Panc1 (cell line): ENCODE measurements around the gene RFTN1. TPM values are rescaled to one million over a fixed set of nuclear protein-coding genes. Genes with fewer than 3 reads are reported as not detected.

Experiments
- ATAC-seq: fragments of 200-7000 bp; cut with Tn5 transposase; 2 replicates; pipeline ENCODE4 v1.9.1; 2020; ENCODE audit warnings: mild to moderate bottlenecking, moderate library complexity
- BruUV-seq: library from RNA; stranded (reverse); fragments of 400-500 nt; replicated peaks from 2 replicates; lab custom pipeline; 2021; lab: Mats Ljungman, UMichigan
- CTCF ChIA-PET: fragments of 300-600 bp; sonication (Branson Sonifier 250); formaldehyde crosslinking; loops from one replicate; lab custom pipeline; 2022; ENCODE audit warnings: antibody characterized with exemption; lab: Charles Lee
- POLR2A ChIA-PET: fragments of 300-600 bp; sonication (Branson Sonifier 250); formaldehyde crosslinking; loops from one replicate; lab custom pipeline; 2022; ENCODE audit warnings: antibody characterized with exemption; lab: Charles Lee
- DNase-seq: peaks from one replicate; pipeline ENCODE4 v3.0.0-alpha.2; 2010; ENCODE audit warnings: low read depth, low spot score
- H3K27ac ChIP-seq: 2 replicates; pipeline ENCODE4 v1.5.1; 2011; ENCODE audit warnings: mild to moderate bottlenecking, low read length, inconsistent platforms
- H3K27me3 ChIP-seq: fragments of 200-500 bp; sonication (Bioruptor generic); 2 replicates; pipeline ENCODE4 v1.6.0; 2014; ENCODE audit warnings: low read length, inconsistent platforms; ENCODE audit not compliant: control insufficient read depth, insufficient read depth
- H3K36me3 ChIP-seq: fragments of 200-500 bp; sonication (Bioruptor generic); 2 replicates; pipeline ENCODE4 v1.5.1; 2014; ENCODE audit warnings: inconsistent platforms, mild to moderate bottlenecking, low read length, moderate library complexity; ENCODE audit not compliant: control insufficient read depth, insufficient read depth
- H3K4me1 ChIP-seq: 2 replicates; pipeline ENCODE4 v1.5.1; 2011; ENCODE audit warnings: inconsistent platforms, mild to moderate bottlenecking, low read length, moderate library complexity; ENCODE audit not compliant: control insufficient read depth, insufficient read depth
- H3K4me3 ChIP-seq, 2 experiments: 2 replicates each; pipeline ENCODE4 v1.5.1; 2011 to 2012; ENCODE audit warnings: low read depth in 2 of 2, low read length in 2 of 2, mild to moderate bottlenecking in 2 of 2, inconsistent platforms in 1 of 2, moderate library complexity in 1 of 2
- H3K9me3 ChIP-seq: fragments of 200-500 bp; sonication (Bioruptor generic); 2 replicates; pipeline ENCODE4 v1.5.1; 2014; ENCODE audit warnings: low read depth, mild to moderate bottlenecking, inconsistent platforms, low read length, moderate library complexity; ENCODE audit not compliant: control insufficient read depth, insufficient read depth
- CTCF ChIP-seq: fragments of 450-650 bp; IDR thresholded peaks from 2 replicates; pipeline ENCODE4 v1.5.1; 2017; ENCODE audit warnings: mild to moderate bottlenecking
- POLR2AphosphoS5 ChIP-seq: IDR thresholded peaks from 2 replicates; pipeline ENCODE4 v1.6.1; 2012; ENCODE audit warnings: mild to moderate bottlenecking, low read depth, low read length, moderate library complexity
- REST ChIP-seq, 2 experiments: IDR thresholded peaks; 2 replicates each; pipeline ENCODE4 v1.6.1; 2011 to 2012; ENCODE audit warnings: low read depth in 2 of 2, control low read depth in 1 of 2, low read length in 1 of 2, mild to moderate bottlenecking in 1 of 2, moderate library complexity in 1 of 2; ENCODE audit not compliant: insufficient read depth in 1 of 2
- SIN3A ChIP-seq: IDR thresholded peaks from 2 replicates; pipeline ENCODE4 v1.6.1; 2012; ENCODE audit warnings: low read depth, mild to moderate bottlenecking, low read length, moderate library complexity, borderline replicate concordance; ENCODE audit not compliant: insufficient read depth
- TCF7L2 ChIP-seq: IDR thresholded peaks from 2 replicates; pipeline ENCODE4 v1.6.1; 2011; ENCODE audit warnings: mild to moderate bottlenecking, low read depth, low read length, inconsistent platforms
- in situ Hi-C: cut with HindIII; loops from 2 replicates; pipeline ENCODE4 v1.10.0; 2016; ENCODE audit warnings: low sequenced_read_pairs, low pct_unique_long_range_greater_than_20kb
- intact Hi-C: fragments of 100-400 bp; cut with micrococcal nuclease; formaldehyde crosslinking; loops from one replicate; pipeline ENCODE4 v1.10.0; 2022; ENCODE audit not compliant: unreplicated experiment
- total RNA-seq: library from RNA; stranded (reverse); gene quantifications from one replicate; pipeline ENCODE4 v1.2.1, GENCODE V29; 2021; ENCODE audit not compliant: unreplicated experiment

RFTN1 gene
- total RNA-seq, 1 experiment from 2014 or later = 0.90 TPM

GRCh38 chr3:16318176-16318575 is 195.3 kb downstream of the RFTN1 start:
- no peak overlapping the region for H3K27ac ChIP-seq
- ATAC-seq = no peak
- no peak overlapping the region for H3K4me3 ChIP-seq
- no TSS peak for BruUV-seq
- ChIA-PET CTCF (interaction anchor here (0.6 kb wide), 1 partner anchor 236 kb away, joined by 3 read pairs; no protein-coding TSS in a partner anchor), POLR2A (no interaction called here)
- TF ChIP-seq SIN3A (no peak), TCF7L2 (no peak), REST (IDR thresholded peaks at IDR 0.05; ENCODE audit: insufficient read depth in 1 of 2, low read depth in 2 of 2, low read length in 1 of 2) (no peak), CTCF (no peak), POLR2AphosphoS5 (no peak)
- intact Hi-C loops = no loop called here
- in situ Hi-C loops = no loop called here
- DNase-seq = no peak
- H3K27me3 ChIP-seq = no peaks in the 10 kb centered on the region
- H3K36me3 ChIP-seq = no peaks in the 10 kb centered on the region
- H3K4me1 ChIP-seq = no peaks in the 10 kb centered on the region
- no peaks in the 10 kb centered on the region for H3K9me3 ChIP-seq

GRCh38 chr3:16317561-16317945 is 195.9 kb downstream of the RFTN1 start:
- no peak for ATAC-seq
- DNase-seq = no peak
- Histone ChIP-seq H3K27ac (no peak overlapping the region), H3K9me3 (no peaks in the 10 kb centered on the region), H3K36me3 (no peaks in the 10 kb centered on the region), H3K27me3 (no peaks in the 10 kb centered on the region), H3K4me1 (no peaks in the 10 kb centered on the region), H3K4me3 (no peak overlapping the region)
- BruUV-seq = no TSS peak
- ChIA-PET CTCF (interaction anchor here (0.6 kb wide), 1 partner anchor 236 kb away, joined by 3 read pairs; no protein-coding TSS in a partner anchor), POLR2A (no interaction called here)
- TF ChIP-seq CTCF (no peak), SIN3A (no peak), TCF7L2 (no peak), POLR2AphosphoS5 (no peak), REST (IDR thresholded peaks at IDR 0.05; ENCODE audit: insufficient read depth in 1 of 2, low read depth in 2 of 2, low read length in 1 of 2) (no peak)
- intact Hi-C loops (no loop called here), in situ Hi-C loops (no loop called here)
